ENCODE results near the gene HOXA11. TPM values are rescaled to one million over a fixed set of nuclear protein-coding genes. Genes with fewer than 3 reads are reported as not detected.

HOXA11 gene
- total and polyA plus RNA-seq, 11 donors: not detected

DNA sequence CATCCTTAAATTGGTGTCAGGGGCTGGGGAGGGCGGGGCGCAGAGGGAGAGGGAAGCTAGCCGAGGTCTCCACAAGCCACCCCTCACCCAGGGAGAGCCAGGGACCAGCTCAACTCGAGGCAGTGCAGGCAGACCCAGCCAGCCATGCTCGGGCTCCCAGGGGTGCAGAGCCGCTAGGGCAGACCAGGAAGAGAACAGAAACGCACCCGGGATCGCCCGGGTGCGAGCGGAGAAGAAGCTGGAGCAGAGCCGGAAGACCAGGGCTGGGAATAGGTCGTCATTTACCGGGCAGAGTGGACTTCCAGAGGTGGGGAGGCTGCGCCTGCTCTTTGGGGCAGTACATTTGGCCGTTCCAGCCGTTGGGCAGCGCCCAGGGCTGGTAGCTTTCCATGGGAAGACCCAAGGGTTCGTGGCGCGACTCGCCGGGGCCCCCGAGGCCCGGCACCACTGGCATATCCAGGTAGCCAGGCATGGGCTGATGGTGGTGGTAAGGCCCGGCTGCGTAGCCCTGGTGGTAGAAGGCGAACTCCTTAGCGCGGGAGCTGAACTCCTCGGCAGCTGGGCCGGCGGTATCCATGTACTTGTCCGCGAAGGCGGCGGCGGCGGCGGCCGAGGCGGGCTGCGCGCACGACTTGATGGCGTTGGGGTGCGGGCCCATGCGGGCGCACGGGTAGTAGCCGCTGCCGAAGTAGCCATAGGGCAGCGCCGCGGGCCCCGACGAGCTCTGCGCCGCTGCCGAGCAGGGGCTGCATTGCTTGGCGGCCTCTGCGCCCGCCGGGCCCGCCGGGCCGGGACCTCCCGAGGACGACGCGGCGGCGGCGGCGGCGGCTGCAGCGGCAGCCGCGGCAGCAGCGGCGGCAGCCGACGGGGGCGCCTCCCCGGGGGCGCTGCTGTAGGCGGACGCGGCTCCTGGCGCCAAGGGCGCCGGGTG is 14.1 kb upstream of the HOXA11 start:
- peak overlapping the region in 1 of 12 donors; percentile 87 for H3K27ac ChIP-seq
- peak overlapping the region in 7 of 12 donors; percentile 3 to 45 (median 17) for H3K4me3 ChIP-seq
- intact Hi-C loops (cut with DNase I): loop anchor here (5.0 to 10.0 kb wide), 12 partner anchors 378 to 898 kb away; no protein-coding TSS in a partner anchor
- DNase-seq: no peak
- WGBS, 4 donors: 2 to 5% (median 3%) methylated on average over 18 to 93 of the region's 93 CpGs
- H3K36me3 ChIP-seq: no peaks in the 10 kb centered on the region
- TF ChIP-seq, protein P1, sequence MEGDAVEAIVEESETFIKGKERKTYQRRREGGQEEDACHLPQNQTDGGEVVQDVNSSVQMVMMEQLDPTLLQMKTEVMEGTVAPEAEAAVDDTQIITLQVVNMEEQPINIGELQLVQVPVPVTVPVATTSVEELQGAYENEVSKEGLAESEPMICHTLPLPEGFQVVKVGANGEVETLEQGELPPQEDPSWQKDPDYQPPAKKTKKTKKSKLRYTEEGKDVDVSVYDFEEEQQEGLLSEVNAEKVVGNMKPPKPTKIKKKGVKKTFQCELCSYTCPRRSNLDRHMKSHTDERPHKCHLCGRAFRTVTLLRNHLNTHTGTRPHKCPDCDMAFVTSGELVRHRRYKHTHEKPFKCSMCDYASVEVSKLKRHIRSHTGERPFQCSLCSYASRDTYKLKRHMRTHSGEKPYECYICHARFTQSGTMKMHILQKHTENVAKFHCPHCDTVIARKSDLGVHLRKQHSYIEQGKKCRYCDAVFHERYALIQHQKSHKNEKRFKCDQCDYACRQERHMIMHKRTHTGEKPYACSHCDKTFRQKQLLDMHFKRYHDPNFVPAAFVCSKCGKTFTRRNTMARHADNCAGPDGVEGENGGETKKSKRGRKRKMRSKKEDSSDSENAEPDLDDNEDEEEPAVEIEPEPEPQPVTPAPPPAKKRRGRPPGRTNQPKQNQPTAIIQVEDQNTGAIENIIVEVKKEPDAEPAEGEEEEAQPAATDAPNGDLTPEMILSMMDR (IDR thresholded peaks at IDR 0.05): no peak
- no peak for TF ChIP-seq POLR2A (IDR thresholded peaks at IDR 0.05)
- no peaks in the 10 kb centered on the region for H3K9me3 ChIP-seq
- H3K27me3 ChIP-seq: peaks cover 79 to 97% (median 92%) of the 10 kb centered on the region in 9 donors
- H3K4me1 ChIP-seq: peaks cover 0 to 34% (median 13%) of the 10 kb centered on the region in 12 donors
- ATAC-seq: peak in 1 of 4 donors; percentile 28

DNA sequence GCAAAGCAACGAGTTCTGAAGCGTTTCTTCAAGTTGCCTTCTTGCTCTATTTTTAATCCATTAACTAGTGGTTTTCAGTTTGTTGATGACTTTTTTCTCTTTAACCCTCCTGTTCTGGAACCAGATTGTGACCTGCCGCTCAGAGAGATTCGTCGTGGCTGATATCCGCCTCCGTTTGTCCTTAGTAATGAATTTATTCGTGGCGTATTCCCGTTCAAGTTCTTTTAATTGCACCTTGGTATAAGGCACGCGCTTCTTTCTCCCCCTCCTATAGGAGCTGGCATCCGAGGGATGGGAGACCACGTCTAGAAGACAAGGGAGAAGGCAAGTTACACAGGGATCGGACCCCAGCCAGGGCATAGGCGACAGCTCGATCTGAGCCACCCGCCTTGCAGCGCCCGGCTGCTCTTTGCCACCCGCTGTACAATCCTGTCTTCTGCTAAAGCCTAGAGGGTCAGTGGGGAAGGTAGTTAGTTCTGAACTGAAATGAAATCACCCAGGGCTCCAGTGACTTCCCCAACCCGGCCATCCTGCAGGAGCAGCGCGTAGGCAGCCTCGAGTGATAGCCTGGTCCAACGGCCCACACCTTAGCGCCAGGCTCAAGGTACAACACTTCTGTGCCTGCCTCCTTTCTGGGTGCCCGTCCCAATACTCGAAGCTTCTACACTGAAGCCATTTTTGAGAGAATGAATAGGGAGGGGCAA is 13.3 kb upstream of the HOXA11 start:
- no peaks in the 10 kb centered on the region for H3K9me3 ChIP-seq
- ATAC-seq (no peak), DNase-seq (no peak)
- WGBS, 4 donors: 9 to 10% (median 9%) methylated on average over 29 of the region's 29 CpGs
- H3K4me3 ChIP-seq: no peak overlapping the region
- peaks cover 2 to 38% (median 15%) of the 10 kb centered on the region in 12 donors for H3K4me1 ChIP-seq
- intact Hi-C loops (cut with DNase I): loop anchor here (5.0 to 10.0 kb wide), 12 partner anchors 379 to 899 kb away; no protein-coding TSS in a partner anchor
- peak overlapping the region in 1 of 12 donors; percentile 87 for H3K27ac ChIP-seq
- H3K27me3 ChIP-seq: peaks cover 81 to 97% (median 92%) of the 10 kb centered on the region in 9 donors
- TF ChIP-seq, protein P1 (IDR thresholded peaks at IDR 0.05): no peak
- TF ChIP-seq POLR2A (IDR thresholded peaks at IDR 0.05): no peak
- H3K36me3 ChIP-seq: no peaks in the 10 kb centered on the region

DNA sequence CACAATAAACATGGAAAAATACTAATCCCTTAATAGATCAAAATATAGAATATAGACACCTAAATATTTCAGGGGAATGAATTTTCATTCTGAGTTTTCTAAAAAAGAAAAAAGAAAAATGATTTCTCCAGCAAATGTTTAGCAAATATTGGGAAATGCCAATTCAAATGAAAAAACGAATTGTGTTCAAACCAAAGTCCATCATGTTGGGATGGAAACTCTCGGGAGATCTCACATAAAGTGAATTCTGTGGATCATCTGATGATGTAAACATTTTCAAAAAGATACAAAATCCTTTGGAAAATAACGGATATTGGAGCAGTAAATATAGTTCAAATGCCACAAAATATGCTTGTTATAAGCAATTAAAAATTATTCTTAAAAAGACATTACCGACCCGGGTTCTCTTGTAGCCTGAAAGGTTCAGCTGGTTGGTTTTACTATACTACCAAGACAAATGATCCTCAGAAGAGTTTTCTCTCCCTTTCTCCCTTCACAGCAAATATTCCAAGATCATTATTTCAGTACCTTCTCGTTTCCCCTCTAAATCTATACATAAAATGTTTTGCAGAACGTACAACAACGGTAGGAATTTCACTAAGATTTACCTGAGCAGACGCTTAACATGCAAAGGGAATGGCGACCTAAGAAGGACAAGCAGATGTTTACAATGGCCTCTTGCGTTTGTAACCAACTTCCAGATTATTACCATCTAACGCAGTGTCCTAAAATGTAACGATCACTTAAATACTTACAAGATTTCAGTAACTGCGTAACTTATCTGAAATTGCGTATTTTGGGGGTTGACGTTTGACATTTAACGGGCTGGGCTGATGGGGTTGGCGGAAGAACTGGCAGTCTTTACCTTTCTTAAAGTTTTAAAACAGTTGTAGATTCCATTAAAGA is 12.4 kb upstream of the HOXA11 start:
- no peaks in the 10 kb centered on the region for H3K9me3 ChIP-seq
- no peak for DNase-seq
- WGBS, 4 donors: 18 to 24% (median 20%) methylated on average over 18 of the region's 18 CpGs
- no peak overlapping the region for H3K4me3 ChIP-seq
- no peak for TF ChIP-seq POLR2A (IDR thresholded peaks at IDR 0.05)
- TF ChIP-seq, protein P1 (IDR thresholded peaks at IDR 0.05): no peak
- no peak for ATAC-seq
- peaks cover 83 to 98% (median 91%) of the 10 kb centered on the region in 9 donors for H3K27me3 ChIP-seq
- peak overlapping the region in 1 of 12 donors; percentile 87 for H3K27ac ChIP-seq
- H3K36me3 ChIP-seq: no peaks in the 10 kb centered on the region
- peaks cover 4 to 44% (median 21%) of the 10 kb centered on the region in 12 donors for H3K4me1 ChIP-seq
- intact Hi-C loops (cut with DNase I): loop anchor here (2.0 to 10.0 kb wide), 14 partner anchors 380 to 900 kb away; no protein-coding TSS in a partner anchor

All from heart left ventricle (tissue), 16 donors.